Activated CD4-positive, alpha-beta T cell treated with anti-CD3 and anti-CD28 coated beads, Interleukin-2, Interleukin-4, amounts not matched to agents 100 ng/mL and 50 ng/mL, durations not matched to agents 16 hours and 8 hours (primary cell): ENCODE measurements around the gene TMCO4.
"Not testable (repeated sequence)": the region's sequence is repeated elsewhere in the genome, so short reads cannot be mapped to it uniquely, and the experiment has no call there.

Experiments
- DNase-seq: peaks from one replicate; pipeline ENCODE4 v3.0.0-alpha.2; 2020; ENCODE audit warnings: low spot score

TMCO4 gene

DNA sequence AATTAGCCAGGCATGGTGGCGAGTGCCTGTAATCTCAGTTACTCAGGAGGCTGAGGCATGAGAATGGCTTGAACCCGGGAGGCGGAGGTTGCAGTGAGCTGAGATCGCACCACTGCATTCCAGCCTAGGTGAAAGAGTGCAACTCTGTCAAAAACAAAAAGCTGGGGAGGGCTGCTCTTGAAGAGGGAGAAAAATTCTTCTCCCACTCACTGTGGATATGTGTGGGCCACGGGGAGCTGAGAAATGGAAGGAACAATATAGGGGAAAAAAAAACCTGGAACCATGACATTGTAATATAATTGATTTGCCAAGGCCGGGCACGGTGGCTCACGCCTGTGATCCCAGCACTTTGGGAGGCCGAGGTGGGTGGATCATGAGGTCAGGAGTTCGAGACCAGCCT is 163.0 kb downstream of the TMCO4 start:
- not testable (repeated sequence) for DNase-seq

DNA sequence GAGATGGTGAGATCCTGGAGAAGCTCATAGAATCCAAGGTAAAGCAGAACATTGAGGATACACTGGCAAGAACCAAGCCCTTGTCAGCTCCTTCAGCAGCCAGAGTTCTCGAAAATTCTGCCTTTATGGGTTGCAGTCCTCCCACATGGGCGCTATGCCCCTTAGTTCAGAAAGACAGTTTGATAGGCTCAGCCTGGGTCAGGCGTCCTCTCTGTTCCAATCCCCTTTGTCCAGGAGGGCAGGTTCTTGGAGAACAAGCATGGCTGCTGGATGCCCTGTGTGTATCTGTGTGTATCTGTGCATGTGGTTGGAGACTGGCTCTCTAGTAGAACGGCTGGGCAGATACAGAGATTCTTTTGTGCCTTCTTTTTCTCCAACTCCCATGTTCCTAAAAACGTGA is 163.7 kb downstream of the TMCO4 start:
- DNase-seq, result no peak

DNA sequence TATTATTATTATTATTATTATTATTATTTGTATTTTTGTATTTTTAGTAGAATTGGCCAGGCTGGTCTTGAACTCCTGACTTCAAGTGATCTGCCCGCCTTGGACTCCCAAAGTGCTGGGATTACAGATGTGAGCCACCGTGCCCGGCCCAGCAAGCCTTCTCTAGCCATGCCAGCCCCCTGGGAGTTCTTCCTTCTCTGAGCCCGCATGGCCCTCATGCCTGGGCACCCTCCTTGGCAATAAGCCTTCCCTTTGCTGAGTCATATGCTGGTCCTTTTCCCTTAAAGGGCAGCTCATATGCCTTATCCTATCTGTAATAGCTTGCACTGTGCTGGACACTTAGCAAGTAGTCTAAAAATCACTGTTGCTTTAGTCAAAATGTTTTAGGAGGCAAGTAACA is 164.1 kb downstream of the TMCO4 start:
- DNase-seq, result no peak

DNA sequence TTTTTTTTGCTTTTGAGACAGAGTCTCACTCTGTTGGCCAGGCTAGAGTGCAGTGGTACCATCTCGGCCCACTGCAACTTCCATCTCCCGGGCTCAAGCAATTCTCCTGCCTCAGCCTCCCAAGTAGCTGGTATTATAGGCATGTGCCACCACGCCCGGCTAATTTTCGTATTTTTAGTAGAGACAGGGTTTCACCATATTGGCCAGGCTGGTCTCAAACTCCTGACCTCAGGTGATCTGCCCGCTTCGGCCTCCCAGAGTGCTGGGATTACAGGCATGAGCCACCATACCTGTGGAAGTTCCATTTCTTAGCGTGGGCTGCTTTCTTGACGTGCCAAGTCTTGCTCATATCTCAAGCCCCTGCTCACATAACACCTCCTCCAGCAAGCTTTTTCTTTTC is 164.7 kb downstream of the TMCO4 start:
- DNase-seq, result not testable (repeated sequence)

DNA sequence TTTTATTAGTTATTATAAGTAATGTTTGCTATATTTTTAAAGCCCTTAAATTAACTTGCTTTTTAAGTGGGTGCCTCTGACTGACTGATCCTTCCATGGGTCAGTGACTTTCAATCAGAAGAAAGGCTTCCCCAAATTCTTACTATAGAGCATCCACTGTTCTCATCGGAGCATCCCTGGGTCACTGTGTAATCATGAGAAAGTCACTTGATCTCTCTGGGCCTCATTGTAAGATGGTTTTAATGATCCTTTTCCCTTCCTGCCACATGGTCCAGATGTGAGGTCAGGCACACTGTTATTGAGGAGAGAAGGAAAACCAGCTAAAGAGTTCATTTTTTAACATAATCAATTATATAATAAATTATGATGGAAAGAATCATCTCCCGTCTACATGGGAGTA is 166.6 kb downstream of the TMCO4 start:
- no peak for DNase-seq
